GM12864 (cell line): Measurements from ENCODE around the gene ZNF862.
A peak's percentile ranks its signal among the peaks of the same experiment; 100 is the strongest.

Experiments
- DNase-seq: peaks from one replicate; pipeline ENCODE4 v3.0.0-alpha.2; 2011; ENCODE audit warnings: low read depth
- H3K4me3 ChIP-seq: 2 replicates; pipeline ENCODE4 v1.5.1; 2011; ENCODE audit warnings: mild to moderate bottlenecking, low read depth, low read length, control low read depth
- CTCF ChIP-seq: IDR thresholded peaks from 2 replicates; pipeline ENCODE4 v1.5.1; 2011; ENCODE audit warnings: low read depth, mild to moderate bottlenecking, moderate library complexity, low read length, control low read depth, inconsistent platforms; ENCODE audit errors: missing control alignments

The ZNF862 gene

DNA sequence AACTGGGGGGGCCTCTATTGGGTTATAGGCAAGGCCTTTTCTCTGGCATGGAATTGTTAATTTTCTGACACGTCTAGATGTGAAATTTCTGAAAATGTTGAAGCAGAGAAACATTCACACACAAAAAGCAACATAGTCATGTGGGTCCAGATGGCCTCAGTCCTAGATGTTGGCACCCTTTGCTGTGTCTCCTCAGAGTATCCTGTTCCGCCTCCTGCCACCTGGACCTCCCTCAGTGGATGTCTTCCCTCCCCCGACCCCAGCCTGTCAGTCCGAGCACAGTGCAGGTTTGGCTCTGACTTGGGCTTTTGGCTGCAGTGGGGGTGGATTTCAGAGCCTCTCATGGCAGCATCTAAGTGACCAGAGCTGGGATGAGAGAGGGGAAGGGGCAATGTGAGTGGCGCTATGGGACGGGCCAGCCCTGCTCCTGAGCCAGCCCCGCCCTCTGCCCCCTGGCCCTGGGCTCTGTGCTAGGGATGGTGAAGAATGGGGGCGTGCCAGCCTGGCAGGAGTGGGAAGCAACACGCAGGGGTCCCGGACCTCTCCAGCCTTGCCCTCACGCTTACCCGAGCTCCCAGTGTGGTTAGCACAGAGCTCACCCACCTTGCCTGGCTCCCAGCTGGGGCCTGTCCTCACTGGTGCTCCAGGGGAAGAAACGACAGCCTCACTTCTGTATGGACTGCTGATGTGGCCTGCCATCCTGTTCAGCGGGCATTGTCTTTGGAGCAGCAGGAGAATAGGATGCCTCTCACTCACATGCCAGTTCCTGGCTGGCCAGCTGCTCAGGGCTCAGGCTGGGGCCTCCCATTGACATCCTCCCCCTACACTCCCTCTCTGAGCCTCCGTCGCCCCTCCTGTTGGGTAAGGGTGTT is 41.8 kb downstream of the ZNF862 start:
- TF ChIP-seq CTCF = no peak
- no peak overlapping the region for H3K4me3 ChIP-seq
- no peak for DNase-seq

- DNase-seq = no peak
Measured at GRCh38 chr7:149880638-149881311, 42.6 kb downstream of the ZNF862 start.

DNA sequence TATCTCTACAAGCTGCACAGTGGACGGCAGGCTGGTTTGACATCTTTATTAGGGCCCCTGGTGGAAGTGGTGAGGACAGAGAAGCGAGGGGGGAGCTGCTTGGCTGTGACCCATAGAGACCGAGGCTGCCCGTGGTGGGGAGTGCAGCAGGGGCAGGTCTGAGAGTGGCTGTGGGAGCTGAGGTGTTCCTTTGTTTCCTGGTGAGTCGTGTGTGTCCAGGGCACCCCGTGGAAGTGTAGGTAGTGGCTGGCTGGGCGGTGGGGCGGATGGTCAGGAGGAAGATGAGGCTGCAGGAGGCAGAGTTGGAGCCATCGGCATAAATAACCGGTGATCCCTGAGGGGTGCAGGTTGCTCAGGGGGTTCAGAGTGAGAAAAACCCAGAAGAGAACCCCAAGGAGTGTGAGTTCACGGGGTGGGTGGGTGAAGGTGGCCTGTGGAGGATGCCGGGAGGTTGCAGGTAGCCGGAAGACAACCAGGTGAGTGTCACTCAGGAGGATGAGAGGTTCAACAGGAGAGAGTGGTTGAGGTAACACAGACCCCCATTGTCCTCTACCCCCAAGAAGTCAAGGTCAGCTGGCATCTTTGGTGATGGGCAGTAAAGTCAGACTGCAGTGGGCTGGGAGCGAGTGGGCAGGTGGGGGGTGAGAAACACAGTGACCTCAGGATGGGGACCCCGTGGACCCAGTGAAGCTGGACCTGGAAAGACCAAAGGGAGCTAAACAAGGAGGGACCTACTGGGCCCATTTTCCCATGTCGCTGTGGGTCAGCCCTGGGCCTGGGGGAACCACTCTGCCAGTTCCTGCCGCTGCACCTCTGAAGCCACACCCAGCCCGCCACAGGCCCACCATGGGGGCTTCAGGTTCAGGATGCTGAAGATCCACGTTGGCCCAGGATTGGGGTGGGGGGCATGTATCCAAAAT is 43.4 kb downstream of the ZNF862 start:
- TF ChIP-seq CTCF = no peak
- no peak overlapping the region for H3K4me3 ChIP-seq
- no peak for DNase-seq

More at GRCh38 chr7:149880638-149881311, 42.6 kb downstream of the ZNF862 start:
- no peak overlapping the region for H3K4me3 ChIP-seq
- TF ChIP-seq CTCF = no peak

DNA sequence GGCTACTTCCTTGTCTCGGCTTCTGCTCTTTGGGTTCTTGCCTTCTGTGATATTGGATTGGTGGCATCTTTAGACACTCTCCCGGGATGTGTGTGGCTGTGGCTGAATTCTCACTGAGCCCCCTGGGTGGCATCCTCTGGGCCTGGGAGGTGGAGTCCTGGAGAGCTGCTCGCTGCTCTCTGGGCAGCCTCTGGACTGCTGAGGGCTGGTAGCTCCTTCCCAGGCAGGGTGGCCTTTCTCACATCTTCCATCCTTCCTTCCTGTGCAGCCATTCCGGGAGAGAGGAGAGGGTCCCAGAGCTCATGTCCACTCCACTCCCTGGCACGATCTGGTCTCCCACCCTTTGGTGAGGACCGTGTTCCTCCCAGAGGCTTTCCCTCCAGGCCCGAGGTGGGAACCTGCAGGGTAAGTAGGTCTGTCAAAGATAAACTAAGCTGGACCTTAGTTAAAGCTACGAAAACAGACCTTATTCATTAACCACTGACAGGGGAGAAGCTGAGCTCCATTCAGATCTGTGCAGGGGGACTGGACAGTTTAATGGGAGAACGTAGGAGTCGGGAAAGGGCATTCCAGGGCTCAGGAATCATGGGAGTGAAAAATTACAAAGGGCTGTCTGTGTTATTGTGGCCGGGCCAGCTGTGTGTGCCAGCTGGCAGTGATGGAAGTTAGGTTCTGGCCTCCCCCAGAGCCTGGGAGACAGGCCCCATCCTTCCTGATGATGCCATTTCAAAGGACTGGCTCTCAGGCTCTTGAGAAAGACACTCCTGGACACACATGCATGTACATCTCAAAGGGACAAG is 44.3 kb downstream of the ZNF862 start:
- no peak for DNase-seq
- no peak for TF ChIP-seq CTCF
- H3K4me3 ChIP-seq = no peak overlapping the region

DNA sequence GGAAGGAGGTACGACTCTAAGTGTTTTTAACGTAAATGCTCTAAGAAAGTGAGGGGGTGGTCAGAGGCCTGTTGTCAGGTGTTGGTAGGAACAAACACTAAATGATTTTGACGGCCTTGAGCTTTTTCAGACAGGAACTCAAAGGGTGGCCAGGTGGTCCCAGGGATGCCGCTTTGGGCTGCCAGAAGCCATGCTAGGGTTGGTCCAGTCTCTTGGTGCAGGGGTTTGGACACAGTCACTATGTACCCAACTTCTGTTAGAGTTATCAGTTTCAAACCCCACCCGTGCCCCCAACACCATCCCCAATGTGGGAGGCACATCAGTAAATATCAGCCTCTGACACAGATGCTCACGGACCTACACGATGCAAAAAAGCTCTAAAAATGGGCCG is 44.9 kb downstream of the ZNF862 start:
- DNase-seq = no peak
- no peak overlapping the region for H3K4me3 ChIP-seq
- TF ChIP-seq CTCF = no peak

GRCh38 chr7:149883452-149883861 is 45.3 kb downstream of the ZNF862 start:
- H3K4me3 ChIP-seq = no peak overlapping the region
- no peak for DNase-seq
- TF ChIP-seq CTCF = peak; percentile 83
